GM21529 (cell line): ENCODE data around the gene PPM1L.
A peak's percentile ranks its signal among the peaks of the same experiment; 100 is the strongest.
"Not testable (repeated sequence)": the region's sequence is repeated elsewhere in the genome, so short reads cannot be mapped to it uniquely, and the experiment has no call there.

Source experiments
- ATAC-seq: cut with Tn5 transposase; IDR thresholded peaks from one replicate; pipeline ENCODE4 v1.9.1; 2021; ENCODE audit not compliant: unreplicated experiment

The PPM1L gene

DNA sequence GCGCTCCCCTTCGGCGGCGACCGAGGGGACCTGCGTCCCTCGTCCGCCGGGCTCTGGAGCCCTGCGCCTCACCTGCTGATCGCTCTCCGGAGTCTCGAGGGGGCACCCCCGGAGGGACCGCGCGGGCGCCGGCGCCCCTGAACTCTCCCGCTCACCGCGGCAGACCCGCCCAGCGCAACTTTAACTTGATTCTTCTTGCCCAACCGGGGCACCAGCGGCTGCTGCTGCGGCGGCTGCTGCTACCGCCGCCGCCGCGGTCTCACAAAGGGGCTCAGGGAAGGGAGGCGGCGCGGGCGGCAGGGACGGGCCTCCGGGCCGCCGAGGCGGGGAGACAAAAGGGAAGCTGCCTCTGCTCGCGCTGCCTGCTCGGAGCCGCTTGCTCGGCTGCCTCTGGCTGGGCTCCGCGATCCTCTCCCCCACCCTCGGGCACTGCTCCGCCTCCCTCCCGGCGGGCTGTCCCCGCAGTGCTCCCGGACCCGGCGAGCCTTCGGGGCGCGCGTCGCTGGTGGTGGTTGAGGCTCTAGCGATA is at the start of gene PPM1L:
PPM1L (plus strand) TSS at position 456 of the 529 bp plus-strand sequence.
- peak; percentile 48 for ATAC-seq

DNA sequence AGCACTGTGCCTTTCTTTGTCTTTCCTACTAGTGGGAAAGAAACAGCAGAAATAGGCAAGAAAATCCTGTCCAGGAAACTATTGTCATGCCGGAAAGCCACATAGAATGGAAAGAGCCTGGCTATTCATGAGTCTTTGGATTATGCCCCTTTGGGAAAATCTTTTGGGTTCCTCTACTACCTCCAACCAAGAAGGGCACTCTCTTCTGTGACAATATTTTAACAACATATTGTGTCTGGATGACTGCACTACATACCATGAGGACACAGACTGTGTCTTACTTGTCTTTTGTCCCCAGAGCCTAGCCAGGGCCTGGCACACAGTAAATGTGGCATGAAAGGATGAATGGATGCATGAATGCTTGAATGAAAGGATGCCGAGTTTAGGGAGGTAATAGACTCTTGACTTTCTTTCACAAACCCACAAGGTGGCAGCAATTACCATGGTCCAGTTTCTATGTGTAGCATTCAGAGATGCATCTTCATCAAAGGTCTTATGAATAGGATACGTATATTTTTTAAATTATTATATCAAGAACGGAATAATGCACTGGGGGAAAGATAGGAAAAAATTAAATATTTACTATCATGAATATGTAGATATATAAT is 48.7 kb upstream of the PPM1L start:
- peak; percentile 73 for ATAC-seq

DNA sequence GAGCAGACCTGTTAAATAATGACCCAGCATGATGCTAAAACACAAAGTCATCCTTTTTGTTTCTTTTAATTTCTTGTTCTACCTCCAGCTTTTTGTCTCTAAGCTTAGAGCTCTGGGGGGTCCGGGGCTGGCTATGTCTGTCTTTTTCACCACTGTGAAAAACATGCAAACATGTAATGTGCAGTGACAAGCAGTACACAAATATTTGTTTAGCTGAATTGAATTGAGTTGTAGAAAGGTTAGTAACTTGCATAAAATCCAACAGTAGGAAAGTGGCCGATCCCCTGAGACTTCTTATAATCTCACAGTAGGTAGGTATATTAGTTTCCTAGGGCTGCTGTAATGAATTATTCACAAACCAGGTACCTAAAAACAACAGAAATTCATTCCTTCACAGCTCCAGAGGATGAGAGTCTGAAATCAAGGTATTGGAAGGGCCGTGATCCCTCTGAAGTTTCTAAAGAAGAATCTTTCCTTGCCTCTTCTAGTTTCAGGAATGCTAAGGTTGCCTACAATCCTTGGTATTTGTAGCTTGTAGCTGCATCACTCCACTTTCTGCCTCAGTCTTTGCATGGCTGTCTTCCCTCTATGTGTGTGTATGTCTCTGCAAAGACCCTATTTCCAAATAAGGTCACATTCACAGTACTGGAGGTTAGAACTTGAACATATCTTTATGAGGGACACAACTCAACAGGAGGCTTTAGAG is 46.4 kb upstream of the PPM1L start:
- no peak for ATAC-seq

DNA sequence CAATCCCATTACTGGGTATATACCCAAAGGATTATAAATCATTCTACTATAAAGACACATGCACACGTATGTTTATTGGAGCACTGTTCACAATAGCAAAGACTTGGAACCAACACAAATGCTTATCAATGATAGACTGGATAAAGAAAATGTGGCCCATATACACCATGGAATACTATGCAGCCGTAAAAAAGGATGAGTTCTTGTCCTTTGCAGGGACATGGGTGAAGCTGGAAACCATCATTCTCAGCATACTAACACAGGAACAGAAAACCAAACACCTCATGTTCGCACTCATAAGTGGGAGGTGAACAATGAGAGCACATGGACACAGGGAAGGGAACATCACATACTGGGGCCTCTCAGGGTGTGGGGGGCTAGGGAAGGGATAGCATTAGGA is 42.9 kb upstream of the PPM1L start:
- ATAC-seq, result not testable (repeated sequence)

DNA sequence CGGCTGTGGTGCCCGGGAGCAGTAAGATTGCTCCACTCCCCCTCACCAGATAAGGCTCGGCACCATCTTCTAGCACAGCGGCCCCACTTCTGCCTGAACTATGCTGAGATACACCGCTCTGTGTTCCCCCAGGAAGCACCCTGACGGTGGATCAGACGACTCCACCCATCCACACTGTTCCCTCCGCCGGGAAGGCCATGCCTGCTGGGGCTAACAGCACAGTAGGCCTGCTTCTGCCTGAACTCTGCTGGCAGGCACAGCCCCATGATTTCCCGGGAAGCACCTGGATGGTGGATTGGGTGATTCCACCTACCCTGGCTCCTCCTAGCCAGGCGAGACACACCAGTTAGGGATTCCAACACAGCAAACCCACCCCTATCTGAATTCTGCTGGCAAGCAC is 36.3 kb upstream of the PPM1L start:
- no peak for ATAC-seq

DNA sequence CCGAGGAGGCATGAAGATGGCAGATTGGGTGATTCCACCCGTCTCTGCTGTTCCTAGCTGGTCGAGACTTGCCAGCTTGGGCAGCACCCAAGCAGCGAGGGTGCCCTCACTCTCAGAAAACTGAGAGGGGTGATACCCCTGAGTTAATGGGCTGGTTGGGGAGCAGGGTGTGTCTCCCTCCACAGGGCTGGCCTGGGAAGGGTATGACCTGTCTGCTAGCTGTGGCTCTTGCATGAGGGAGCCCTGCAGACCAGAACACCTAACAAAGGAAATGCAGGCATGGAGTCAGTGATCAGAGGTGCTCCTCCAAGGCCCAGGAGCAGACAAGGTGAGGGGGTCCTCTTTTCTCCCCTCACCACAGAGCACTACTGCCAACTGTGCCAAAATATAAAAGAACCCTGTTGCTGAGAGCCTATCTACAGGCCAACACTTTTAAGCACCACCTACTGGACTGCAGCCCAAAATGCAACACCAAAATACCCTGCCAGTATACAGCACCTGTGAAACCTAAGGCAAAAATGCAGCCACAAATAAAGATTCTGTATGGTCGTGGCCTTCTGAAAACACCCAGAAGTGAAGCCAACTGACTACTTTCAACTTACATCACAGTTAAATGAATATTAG is 35.8 kb upstream of the PPM1L start:
- peak; percentile 69 for ATAC-seq

DNA sequence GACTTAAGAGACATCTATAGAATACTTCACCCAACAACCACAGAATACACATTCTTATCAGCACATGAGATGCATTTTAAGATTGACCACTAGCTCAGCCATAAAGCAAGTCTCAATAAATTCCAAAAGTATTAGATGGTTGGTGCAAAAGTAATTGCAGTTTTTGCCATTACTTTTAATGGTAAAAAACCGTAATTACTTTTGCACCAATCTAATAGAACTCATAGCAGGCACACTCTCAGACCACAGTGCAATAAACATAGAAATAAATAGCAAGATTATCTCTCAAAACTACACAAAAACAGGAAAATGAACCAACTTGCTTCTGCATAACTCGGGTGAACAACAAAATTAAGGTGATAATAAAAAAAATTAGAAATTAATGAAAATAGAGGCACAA is 33.7 kb upstream of the PPM1L start:
- ATAC-seq, result no peak

DNA sequence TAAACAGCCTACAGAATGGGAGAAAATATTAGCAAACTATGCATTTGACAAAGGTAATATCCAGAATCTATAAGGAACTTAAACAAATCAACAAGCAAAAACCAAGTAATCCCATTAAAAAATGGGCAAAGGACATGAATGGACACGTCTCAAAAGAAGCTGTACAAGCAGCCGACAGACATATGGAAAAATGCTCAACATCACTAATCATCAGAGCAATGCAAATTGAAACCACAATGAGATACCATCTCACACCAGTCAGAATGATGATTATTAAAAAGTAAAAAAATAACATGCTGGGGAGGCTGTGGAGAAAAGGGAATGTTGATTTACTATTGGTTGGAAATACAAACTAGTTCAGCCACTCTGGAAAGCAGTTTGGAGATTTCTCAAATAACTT is 30.7 kb upstream of the PPM1L start:
- ATAC-seq, result no peak

DNA sequence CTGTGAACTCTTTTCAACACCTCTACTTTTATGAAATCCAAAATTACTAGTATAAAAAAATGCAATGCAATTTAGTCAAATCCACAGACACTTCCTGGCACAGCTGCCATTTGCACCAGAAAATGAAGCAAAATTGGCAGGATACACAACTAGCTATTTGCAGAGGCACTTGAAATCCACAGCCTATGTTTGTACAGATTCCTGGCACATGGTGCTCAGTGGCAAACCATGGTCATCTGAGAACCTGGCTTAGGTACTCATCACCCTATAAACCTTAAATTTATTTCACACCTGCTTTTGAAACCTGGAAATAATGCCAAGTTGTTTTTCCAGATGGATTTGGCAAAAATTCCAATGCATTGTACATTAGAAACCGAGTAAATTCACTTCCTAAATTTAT is 20.2 kb upstream of the PPM1L start:
- no peak for ATAC-seq

DNA sequence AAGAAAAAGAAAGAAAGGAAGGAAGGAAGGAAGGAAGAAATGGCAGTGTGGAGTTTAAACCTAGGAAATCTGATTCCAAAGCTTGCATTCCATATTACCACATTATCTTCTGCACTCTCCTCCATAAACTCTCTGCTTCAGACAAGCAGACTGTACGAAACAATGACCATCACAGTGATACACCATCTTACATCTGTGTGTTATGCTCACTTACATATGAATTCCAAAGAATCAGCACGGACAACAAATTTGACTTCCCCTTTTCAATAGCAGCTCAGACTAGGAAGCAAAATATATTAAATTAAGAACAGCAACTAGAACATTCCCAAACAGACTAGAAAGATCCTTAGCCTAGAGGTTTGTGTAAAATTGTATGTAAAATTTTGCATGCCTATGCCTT is 18.0 kb upstream of the PPM1L start:
- no peak for ATAC-seq

DNA sequence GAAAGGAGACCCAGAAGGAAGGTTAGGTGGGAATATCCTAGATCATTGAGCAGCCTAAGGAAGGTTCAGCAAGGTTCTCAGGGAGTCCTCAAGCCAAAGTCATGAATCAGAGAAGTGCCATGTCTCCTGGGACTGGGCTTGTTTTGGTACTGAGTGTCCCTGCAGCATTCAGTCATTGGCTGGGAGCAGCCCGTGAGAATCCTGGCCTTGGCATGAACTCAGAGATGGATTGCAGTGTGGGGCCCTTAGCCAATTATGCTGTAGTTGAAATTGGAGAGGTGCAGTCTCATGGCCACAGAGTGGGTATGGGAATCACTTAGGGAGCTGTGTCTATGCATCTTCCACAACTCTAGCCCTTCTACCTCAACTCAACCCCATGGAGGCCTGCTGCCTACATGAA is 17.0 kb upstream of the PPM1L start:
- no peak for ATAC-seq

DNA sequence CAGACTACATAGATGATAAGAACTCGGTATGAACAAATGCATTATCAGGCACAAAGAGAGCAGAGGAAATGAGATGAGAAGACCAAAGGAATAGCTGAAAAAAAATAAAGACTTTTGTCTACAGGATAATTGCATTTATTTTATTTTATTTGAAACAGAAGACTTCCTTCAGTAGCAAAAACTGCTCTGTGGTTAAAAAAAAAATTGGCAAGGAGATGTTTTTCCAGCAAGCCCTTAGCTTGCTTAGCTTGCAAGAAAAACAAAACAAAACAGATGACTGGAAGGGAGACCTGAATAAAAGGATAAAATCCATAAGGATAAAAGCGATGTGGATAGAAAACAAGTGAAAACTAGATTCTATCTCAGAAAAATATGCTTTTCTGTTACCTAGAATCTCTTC is 9.1 kb upstream of the PPM1L start:
- ATAC-seq, result no peak

DNA sequence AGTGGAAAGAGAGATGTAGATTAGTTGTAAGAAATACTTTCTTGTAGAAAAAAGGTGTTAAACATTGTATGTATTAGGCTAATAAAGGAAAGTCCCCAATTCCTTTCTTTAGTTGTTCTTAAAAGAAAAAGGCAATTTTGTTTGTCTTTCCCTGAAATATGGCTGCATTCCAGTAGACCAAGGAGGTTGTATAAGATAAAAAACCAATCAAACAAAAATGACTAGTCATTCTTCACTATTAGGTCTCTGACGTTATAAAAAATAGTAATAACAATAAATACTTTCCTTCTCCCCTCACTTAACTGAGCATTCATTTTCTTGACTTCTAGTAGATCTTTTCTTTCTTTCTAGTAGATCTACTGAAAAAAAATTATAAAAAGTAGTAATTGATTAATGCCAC is 8.6 kb upstream of the PPM1L start:
- no peak for ATAC-seq

DNA sequence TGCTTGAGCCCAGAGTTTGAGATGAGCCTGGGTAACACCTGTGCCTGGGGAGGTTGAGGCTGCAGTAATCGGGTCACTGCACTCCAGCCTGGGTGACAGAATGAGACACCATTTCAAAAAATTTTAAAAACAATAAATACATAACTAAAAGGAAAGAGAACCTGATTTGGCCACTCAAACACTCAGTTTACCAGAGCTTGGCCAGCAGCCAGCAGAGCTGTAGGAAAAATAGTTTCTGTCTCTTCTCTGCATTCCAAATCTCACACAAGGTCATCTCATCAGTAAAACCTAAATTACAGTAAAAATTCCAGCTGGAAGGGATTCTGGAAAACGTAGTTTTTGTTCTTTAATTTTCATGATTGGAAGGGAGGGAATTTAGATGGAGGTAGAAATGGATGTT is 7.8 kb upstream of the PPM1L start:
- ATAC-seq, result no peak

DNA sequence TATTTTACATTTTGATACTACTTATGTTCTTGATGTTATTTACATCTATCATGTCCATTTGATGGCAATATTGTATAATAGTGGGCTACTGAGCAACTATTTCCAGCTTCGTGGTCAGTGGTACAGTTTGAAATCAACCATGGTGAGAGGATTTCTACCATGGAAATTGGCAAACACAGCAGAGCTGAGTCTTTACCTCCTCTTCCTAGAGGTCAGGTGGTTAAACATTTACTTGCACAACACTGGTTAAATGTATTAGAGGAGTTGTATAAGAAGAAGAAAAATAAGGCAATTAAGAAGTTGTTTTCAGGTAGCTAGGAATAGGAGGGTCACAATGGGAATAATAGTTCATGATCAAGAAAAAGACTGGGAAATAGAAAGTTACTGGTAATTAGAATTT is 7.2 kb upstream of the PPM1L start:
- ATAC-seq, result no peak

DNA sequence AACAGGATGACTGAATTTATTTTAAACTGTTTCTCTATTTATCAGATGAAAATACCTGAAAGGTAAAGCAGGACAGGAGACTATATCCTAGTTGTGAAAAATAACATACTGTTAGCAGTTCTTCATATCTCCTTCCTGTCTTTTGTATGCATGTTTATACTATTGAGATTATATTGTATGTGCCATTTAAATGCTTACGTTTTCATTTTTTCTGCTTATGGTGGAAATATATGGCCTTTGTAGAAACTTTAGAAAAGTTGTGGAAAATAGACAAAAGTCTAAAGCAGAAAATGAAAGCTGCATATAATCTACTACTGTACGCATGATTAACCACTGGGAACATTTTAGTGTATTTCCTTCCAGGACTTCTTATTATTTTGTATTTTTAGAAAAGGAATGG is 2.1 kb upstream of the PPM1L start:
- ATAC-seq, result no peak

DNA sequence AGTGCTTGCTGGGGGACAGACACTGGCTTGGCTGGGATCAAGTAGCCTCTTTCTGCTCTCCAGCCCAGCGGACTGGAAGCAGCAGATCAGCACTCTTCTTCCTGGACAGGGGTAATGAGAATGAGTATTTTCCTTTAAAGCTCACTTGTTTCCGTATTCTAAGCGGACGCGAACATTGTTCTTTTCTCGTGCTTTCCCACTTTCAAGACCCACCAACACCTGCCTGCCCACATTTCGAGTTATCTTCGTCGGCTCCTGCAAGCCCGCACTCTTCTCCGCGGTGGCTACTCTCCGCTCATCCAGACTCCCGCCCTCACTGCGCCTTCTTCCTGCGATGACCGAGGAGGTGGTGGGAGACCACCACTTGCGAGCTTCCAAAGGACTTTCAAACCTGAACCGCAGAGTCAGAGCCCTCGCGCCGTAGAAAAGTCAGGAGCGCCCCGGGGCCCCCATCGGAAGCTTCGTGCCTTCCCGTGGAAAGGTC is 1.6 kb upstream of the PPM1L start:
- no peak for ATAC-seq

DNA sequence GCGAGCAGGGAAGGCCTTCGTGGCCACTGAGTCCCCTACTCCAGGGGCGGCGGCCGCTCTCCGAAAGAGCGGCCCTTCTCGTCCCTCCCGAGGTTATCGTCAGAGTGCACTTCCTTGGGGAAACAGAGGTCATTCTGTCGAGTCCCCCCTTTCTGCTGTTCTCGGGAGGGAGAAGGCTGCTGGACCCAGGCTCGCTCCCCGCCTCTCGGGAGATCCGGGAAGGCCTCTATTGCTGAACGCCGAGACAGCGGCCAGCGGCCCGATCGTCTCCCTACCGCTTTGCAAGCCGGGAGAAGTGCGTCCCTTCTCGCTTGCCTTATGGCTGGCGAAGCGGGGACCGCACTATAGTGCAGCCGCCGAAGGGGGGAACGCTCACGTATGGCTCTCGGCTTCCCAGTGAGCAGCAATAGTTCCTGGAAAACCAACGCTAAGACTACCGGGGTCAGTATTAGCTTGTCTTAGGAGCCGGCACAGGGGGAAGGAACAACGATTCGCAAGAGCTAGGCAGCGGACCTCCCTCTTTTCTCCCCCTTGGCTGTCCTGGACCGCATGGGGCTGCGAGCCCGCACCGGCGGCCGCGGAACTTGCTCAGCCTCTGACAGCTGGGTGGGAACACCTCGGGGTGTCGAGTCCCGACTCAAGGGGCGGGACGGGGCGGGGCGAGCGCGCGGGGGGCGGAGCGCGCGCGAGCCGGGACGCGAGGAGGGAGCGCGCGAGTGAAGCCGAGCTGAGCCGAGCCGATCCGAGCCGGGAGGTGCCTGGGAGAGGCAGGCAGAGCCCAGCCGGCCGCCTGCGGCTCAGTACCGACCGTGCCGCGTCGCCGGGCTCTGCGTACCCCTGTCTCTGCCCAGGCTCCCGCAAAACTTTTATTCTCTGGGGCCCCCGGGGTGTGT is 930 bp upstream of the PPM1L start:
- peak; percentile 87 for ATAC-seq

DNA sequence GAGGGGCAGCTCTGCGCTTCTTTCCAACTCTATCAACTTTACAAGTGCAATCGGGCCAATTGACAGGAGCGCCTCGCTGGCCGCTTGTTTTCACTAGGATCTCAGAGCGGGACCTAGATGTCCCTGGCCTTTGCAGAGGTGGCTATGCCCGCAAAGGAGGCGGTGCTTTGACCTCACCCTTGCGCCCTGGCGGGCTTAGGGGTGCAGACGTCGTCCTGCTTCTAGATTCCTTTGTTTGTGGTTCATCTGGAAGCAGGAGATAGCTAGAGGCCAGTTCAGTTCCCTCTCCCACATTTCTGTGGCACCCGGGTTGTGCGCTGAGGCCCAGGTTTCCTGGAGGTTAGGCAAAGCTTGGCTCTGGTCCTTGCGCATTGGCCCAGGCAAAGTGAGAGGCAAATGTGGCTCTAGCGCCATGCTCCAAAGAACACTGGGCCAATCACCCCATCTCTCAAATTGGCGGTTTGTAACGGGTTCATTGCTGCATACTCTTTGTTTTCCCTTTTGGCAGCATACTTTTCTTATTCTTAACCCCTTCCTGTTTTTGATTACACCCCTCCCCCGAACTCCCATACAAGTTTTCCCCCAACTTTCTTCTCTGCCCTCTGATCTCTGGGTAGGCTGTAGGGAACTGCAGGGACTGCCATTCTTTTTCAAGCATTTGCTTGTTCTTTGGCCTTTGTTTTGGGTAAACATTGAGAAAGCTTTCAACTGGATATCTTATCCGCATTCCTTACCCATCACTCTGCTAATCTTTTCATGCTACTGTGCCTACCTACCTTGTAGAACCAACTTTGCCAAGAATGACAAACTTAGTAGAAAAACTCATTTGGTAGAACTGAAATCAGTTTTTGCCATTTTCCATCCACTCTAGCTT is 1.4 kb downstream of the PPM1L start:
- no peak for ATAC-seq

DNA sequence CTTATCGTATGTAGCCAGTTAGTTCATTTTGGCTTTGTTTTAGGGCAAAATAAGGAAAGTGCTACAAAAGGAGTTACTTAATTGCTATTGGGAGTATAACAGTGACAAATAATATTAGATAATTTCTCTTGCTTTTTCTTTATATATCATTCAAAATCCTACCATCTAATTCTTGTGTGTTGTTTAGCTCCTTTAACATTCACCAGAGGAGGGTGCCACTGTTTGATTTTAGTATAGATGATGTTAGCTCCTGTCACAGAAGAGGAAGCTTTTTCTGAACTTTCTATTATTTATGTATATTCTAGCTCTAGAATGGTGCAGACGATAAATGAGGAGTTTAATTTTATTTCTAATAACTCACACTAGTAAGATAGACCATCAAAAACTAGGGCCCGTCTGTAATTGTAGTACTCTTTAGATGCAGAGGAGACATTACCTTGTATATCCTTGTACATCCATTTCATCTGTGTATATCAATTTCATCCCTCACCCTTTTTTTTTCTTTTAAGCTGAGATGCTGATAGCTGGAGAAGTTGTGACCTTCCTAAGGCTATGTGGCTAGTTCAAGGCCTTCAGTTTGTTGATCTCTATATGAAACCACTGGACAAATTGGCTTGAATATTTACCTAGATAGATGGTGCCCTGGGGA is 3.0 kb downstream of the PPM1L start:
- no peak for ATAC-seq
